HG03439 (cell line): Measurements from ENCODE around the gene COL28A1.

ENCODE experiments used
- ATAC-seq: cut with Tn5 transposase; IDR thresholded peaks from one replicate; pipeline ENCODE4 v1.9.1; 2021; ENCODE audit warnings: mild to moderate bottlenecking, moderate library complexity; ENCODE audit not compliant: unreplicated experiment

The COL28A1 gene

GRCh38 chr7:7535691-7536090 lies at the start of gene COL28A1:
Gene COL28A1 (minus strand): TSS chr7:7535873. CDS start chr7:7532875, 2,998 bp downstream.
- ATAC-seq = no peak

- no peak for ATAC-seq
Observed at GRCh38 chr7:7584653-7585052, 49.0 kb upstream of the COL28A1 start.

GRCh38 chr7:7583731-7584130 lies 48.1 kb upstream of the COL28A1 start:
- no peak for ATAC-seq

GRCh38 chr7:7582596-7582995 lies 46.9 kb upstream of the COL28A1 start:
- no peak for ATAC-seq

GRCh38 chr7:7581531-7582179 lies 46.0 kb upstream of the COL28A1 start:
- ATAC-seq = no peak

GRCh38 chr7:7579638-7580037 lies 44.0 kb upstream of the COL28A1 start:
- ATAC-seq = no peak

GRCh38 chr7:7577888-7578287 lies 42.2 kb upstream of the COL28A1 start:
- ATAC-seq = no peak

GRCh38 chr7:7576344-7576743 lies 40.7 kb upstream of the COL28A1 start:
- no peak for ATAC-seq

GRCh38 chr7:7573701-7574100 lies 38.0 kb upstream of the COL28A1 start:
- no peak for ATAC-seq

- no peak for ATAC-seq
Observed at GRCh38 chr7:7570584-7570983, 34.9 kb upstream of the COL28A1 start.

- ATAC-seq = no peak
Observed at GRCh38 chr7:7569615-7570014, 33.9 kb upstream of the COL28A1 start.

- peak; percentile 37 for ATAC-seq
Observed at GRCh38 chr7:7569081-7569527, 33.4 kb upstream of the COL28A1 start.

- ATAC-seq = no peak
Observed at GRCh38 chr7:7568553-7568952, 32.9 kb upstream of the COL28A1 start.

- no peak for ATAC-seq
Observed at GRCh38 chr7:7567898-7568531, 32.3 kb upstream of the COL28A1 start.

- peak; percentile 74 for ATAC-seq
Observed at GRCh38 chr7:7566651-7567611, 31.3 kb upstream of the COL28A1 start, which contains the start of gene MIOS. Gene MIOS (plus strand): TSS chr7:7566884. CDS start chr7:7572476, 5,592 bp downstream.

GRCh38 chr7:7565746-7566650 lies 30.3 kb upstream of the COL28A1 start:
- ATAC-seq = peak; percentile 6

- ATAC-seq = no peak
Observed at GRCh38 chr7:7565018-7565680, 29.5 kb upstream of the COL28A1 start.

GRCh38 chr7:7564323-7564780 lies 28.7 kb upstream of the COL28A1 start:
- ATAC-seq = no peak

- ATAC-seq = no peak
Observed at GRCh38 chr7:7563813-7564212, 28.1 kb upstream of the COL28A1 start.

GRCh38 chr7:7563269-7563668 lies 27.6 kb upstream of the COL28A1 start:
- no peak for ATAC-seq
